Right atrium auricular region (tissue), 2 donors: ENCODE measurements around the gene EI24. TPM values are rescaled to one million over a fixed set of nuclear protein-coding genes. Genes with fewer than 3 reads are reported as not detected.

ENCODE experiments used
- DNase-seq: peaks from one replicate; pipeline ENCODE4 v3.0.0-alpha.2; 2019; ENCODE audit warnings: low spot score
- H3K27ac ChIP-seq, 2 donors: fragments of 200-600 bp; sonication (generic); 1 replicate in 1 of 2; 2 replicates in 1 of 2; pipeline ENCODE4 v1.5.1; 2016 to 2019
- H3K27me3 ChIP-seq, 2 donors: fragments of 200-600 bp; sonication (generic); one replicate each; pipeline versions ENCODE4 v1.5.1 to v1.6.0; 2017 to 2019
- H3K36me3 ChIP-seq: fragments of 200-600 bp; sonication (generic); one replicate; pipeline ENCODE4 v1.5.1; 2016
- H3K4me1 ChIP-seq, 2 donors: fragments of 200-600 bp; sonication (generic); one replicate each; pipeline versions ENCODE4 v1.5.1 to v1.6.0; 2017 to 2019
- H3K4me3 ChIP-seq, 2 donors: fragments of 200-600 bp; sonication (generic); 1 replicate in 1 of 2; 2 replicates in 1 of 2; pipeline ENCODE4 v1.5.1; 2017 to 2019; ENCODE audit warnings: mild to moderate bottlenecking in 1 of 2, moderate library complexity in 1 of 2
- H3K9me3 ChIP-seq, 2 donors: fragments of 200-600 bp; sonication (generic); one replicate each; pipeline ENCODE4 v1.5.1; 2019
- total RNA-seq, 2 donors: library from RNA; depleted of rRNA; stranded (reverse); fragments of >200 nt; gene quantifications; one replicate each; pipeline ENCODE4 v1.1.0, GENCODE V29; 2016
- TF ChIP-seq, protein P1 (sequence below), 2 donors: fragments of 200-600 bp; sonication (generic); IDR thresholded peaks; one replicate each; pipeline ENCODE4 v1.5.1; 2019; ENCODE audit warnings: antibody characterized with exemption in 2 of 2

EI24 gene
- total RNA-seq, 2 donors from 2014 or later: 69.0 to 71.7 TPM

GRCh38 chr11:125542709-125543108 lies 26.6 kb upstream of the EI24 start:
- Histone ChIP-seq H3K4me1 (no peaks in the 10 kb centered on the region), H3K36me3 (no peaks in the 10 kb centered on the region), H3K4me3 (no peak overlapping the region), H3K27me3 (no peaks in the 10 kb centered on the region), H3K27ac (no peak overlapping the region), H3K9me3 (no peaks in the 10 kb centered on the region)
- no peak for DNase-seq
- TF ChIP-seq, protein P1, sequence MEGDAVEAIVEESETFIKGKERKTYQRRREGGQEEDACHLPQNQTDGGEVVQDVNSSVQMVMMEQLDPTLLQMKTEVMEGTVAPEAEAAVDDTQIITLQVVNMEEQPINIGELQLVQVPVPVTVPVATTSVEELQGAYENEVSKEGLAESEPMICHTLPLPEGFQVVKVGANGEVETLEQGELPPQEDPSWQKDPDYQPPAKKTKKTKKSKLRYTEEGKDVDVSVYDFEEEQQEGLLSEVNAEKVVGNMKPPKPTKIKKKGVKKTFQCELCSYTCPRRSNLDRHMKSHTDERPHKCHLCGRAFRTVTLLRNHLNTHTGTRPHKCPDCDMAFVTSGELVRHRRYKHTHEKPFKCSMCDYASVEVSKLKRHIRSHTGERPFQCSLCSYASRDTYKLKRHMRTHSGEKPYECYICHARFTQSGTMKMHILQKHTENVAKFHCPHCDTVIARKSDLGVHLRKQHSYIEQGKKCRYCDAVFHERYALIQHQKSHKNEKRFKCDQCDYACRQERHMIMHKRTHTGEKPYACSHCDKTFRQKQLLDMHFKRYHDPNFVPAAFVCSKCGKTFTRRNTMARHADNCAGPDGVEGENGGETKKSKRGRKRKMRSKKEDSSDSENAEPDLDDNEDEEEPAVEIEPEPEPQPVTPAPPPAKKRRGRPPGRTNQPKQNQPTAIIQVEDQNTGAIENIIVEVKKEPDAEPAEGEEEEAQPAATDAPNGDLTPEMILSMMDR (IDR thresholded peaks at IDR 0.05): no peak

DNA sequence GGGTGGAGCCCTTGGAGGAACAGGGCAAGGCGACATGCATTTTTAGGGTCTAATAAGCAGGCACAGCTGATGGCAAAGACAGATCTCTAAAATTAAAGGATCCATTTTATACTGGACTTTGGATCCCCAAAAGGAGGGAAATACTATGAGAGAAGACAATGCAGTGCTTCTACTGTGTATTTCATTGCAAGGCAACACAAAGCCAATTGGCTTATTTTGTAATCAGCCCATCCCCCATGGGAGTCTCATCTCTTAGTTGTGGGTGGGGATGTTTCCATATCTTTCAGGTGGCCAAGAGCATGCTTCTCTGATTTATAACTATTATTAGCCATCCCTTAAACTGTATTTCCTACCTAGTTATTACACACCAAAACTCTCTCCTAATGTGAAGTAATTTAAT lies 18.5 kb upstream of the EI24 start:
- peaks cover 0 to 20% of the 10 kb centered on the region in 2 donors for H3K9me3 ChIP-seq
- H3K27ac ChIP-seq: no peak overlapping the region
- no peak overlapping the region for H3K4me3 ChIP-seq
- no peak for DNase-seq
- TF ChIP-seq, protein P1 (IDR thresholded peaks at IDR 0.05): no peak
- H3K36me3 ChIP-seq: no peaks in the 10 kb centered on the region
- H3K4me1 ChIP-seq: no peaks in the 10 kb centered on the region
- no peaks in the 10 kb centered on the region for H3K27me3 ChIP-seq

- DNase-seq: no peak
- TF ChIP-seq, protein P1 (IDR thresholded peaks at IDR 0.05): no peak
- no peaks in the 10 kb centered on the region for H3K36me3 ChIP-seq
- H3K27ac ChIP-seq: no peak overlapping the region
- no peaks in the 10 kb centered on the region for H3K4me1 ChIP-seq
- no peak overlapping the region for H3K4me3 ChIP-seq
- H3K27me3 ChIP-seq: no peaks in the 10 kb centered on the region
- peaks cover 0 to 20% of the 10 kb centered on the region in 2 donors for H3K9me3 ChIP-seq
Measured at GRCh38 chr11:125551835-125552342, 17.4 kb upstream of the EI24 start.

- Histone ChIP-seq H3K9me3 (peaks cover 0 to 20% of the 10 kb centered on the region in 2 donors), H3K36me3 (no peaks in the 10 kb centered on the region), H3K27ac (no peak overlapping the region), H3K27me3 (no peaks in the 10 kb centered on the region), H3K4me3 (no peak overlapping the region), H3K4me1 (no peaks in the 10 kb centered on the region)
- no peak for DNase-seq
- TF ChIP-seq, protein P1 (IDR thresholded peaks at IDR 0.05): no peak
Measured at GRCh38 chr11:125552927-125553326, 16.4 kb upstream of the EI24 start.

DNA sequence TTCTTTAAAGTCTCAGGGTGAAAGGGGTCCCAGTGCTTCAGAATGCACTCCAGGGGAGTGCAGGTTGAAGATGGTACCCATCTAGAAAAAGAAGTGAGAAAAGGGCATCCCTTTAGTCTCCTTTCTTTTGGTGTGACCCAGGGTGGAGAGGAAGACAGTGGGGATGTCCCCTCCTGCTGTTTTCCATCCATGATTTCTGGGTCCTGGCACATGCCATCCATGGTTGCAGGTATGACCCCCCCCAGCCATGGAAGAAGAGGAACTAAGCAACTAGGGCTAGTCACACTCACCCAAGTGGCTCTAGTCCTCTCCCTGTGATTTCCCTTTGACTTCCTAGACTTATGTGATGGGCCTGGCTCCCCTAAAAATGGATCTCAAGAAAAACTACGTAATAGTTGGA lies 15.9 kb upstream of the EI24 start:
- TF ChIP-seq, protein P1 (IDR thresholded peaks at IDR 0.05): no peak
- H3K27me3 ChIP-seq: no peaks in the 10 kb centered on the region
- peaks cover 0 to 20% of the 10 kb centered on the region in 2 donors for H3K9me3 ChIP-seq
- H3K27ac ChIP-seq: no peak overlapping the region
- no peaks in the 10 kb centered on the region for H3K36me3 ChIP-seq
- H3K4me1 ChIP-seq: no peaks in the 10 kb centered on the region
- no peak for DNase-seq
- H3K4me3 ChIP-seq: no peak overlapping the region

- DNase-seq: no peak
- no peak overlapping the region for H3K27ac ChIP-seq
- no peak overlapping the region for H3K4me3 ChIP-seq
- H3K27me3 ChIP-seq: no peaks in the 10 kb centered on the region
- TF ChIP-seq, protein P1 (IDR thresholded peaks at IDR 0.05): no peak
- H3K36me3 ChIP-seq: no peaks in the 10 kb centered on the region
- no peaks in the 10 kb centered on the region for H3K4me1 ChIP-seq
- H3K9me3 ChIP-seq: peaks cover 0 to 20% of the 10 kb centered on the region in 2 donors
Measured at GRCh38 chr11:125554038-125554437, 15.2 kb upstream of the EI24 start.
